ENCODE measurements around the gene RAPH1. TPM values are rescaled to one million over a fixed set of nuclear protein-coding genes. Genes with fewer than 3 reads are reported as not detected.
A peak's percentile ranks its signal among the peaks of the same experiment; 100 is the strongest.

Gene RAPH1
- total RNA-seq, 1 experiment from 2014 or later = 1.9 TPM

DNA sequence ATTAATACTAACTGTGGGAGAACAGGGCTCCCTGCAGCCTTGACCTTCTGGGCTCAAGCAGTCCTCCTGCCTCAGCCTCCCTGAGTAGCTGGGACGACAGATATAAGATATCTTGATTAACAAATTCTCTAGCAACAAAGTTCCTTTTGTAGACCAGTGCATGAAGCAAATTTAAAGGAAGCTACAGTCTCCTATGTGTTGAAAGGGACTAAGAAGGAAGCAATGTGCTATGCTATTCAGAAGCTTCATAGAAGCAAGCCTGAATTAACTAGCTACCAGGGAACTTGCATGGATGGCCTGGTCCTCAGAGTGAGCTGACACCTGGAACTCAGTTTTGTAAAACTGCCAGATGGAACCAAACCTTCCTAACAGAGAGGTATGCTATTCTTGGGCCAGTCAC is 33.2 kb downstream of the RAPH1 start:
- no peak for DNase-seq (ENCODE audit: low read depth)
- in situ Hi-C loops (cut with HindIII; ENCODE audit: low pct_unique_long_range_greater_than_20kb, low sequenced_read_pairs) = no loop called here

DNA sequence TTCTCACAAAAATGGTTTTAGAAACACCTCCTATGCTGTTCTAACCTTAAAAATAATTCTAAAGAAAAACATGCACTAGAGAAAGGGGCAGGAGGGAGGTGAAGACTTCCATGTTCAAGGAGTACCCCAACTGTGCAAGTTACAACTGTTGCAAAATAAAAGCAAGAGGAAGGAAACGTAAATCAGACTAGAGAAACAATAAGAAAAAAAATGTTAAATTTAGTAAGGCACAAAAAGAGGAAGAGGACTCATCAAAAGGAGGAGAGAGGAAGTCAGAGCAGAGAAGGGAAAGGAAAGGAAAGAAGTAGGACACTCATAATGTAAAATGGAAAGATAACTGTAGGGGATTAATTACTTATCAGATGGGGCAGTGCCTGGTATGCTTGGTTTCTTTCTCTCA is 34.1 kb downstream of the RAPH1 start:
- in situ Hi-C loops (cut with HindIII; ENCODE audit: low pct_unique_long_range_greater_than_20kb, low sequenced_read_pairs) = no loop called here
- DNase-seq (ENCODE audit: low read depth) = no peak

- in situ Hi-C loops (cut with HindIII; ENCODE audit: low pct_unique_long_range_greater_than_20kb, low sequenced_read_pairs) = no loop called here
- DNase-seq (ENCODE audit: low read depth) = no peak
These were observed 34.8 kb downstream of the RAPH1 start for GRCh38 chr2:203500297-203500696.

DNA sequence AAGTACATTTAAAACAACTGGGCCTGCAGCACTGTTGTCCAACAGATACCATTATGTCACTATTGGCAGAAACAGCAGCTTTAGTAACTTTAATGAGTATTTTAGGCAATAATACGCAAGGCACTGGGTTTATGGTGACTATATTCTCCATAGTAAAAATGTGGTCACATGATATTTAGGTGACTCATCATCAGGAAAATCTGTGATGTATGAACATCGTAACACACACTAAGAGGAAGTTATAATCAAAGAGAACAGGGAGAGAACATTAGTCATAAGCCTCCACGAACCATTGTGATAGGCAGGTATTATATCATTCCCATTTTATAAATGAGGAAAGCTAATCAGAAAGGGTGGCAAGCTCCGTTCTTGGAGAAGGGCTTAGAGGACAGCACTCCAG is 36.9 kb downstream of the RAPH1 start:
- DNase-seq (ENCODE audit: low read depth) = peak; percentile 69
- in situ Hi-C loops (cut with HindIII; ENCODE audit: low pct_unique_long_range_greater_than_20kb, low sequenced_read_pairs) = no loop called here

- DNase-seq (ENCODE audit: low read depth) = no peak
These were observed 42.1 kb downstream of the RAPH1 start for GRCh38 chr2:203492965-203493364.

DNA sequence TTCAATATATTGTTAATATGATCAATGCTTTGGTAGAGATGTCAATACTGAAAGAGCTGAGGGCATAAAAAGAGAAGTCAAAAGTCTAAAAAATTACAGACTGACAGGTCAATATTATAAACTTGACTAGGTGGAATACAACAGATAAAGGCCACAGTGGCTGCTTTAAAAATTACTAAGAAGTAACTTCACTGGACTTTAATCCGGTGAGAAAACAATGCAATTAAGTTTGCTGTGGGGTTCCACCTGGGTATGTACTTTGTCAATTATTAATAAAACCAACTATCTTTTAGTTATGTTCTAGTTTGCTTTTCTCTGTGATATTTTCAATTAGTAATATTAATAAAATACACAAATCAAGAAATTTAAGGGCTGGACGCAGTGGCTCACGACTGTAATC is 44.7 kb downstream of the RAPH1 start:
- no peak for DNase-seq (ENCODE audit: low read depth)
- in situ Hi-C loops (cut with HindIII; ENCODE audit: low pct_unique_long_range_greater_than_20kb, low sequenced_read_pairs) = no loop called here

More at GRCh38 chr2:203492965-203493364, 42.1 kb downstream of the RAPH1 start:
- in situ Hi-C loops (cut with HindIII; ENCODE audit: low pct_unique_long_range_greater_than_20kb, low sequenced_read_pairs) = no loop called here

GRCh38 chr2:203489531-203489930 is 45.6 kb downstream of the RAPH1 start:
- in situ Hi-C loops (cut with HindIII; ENCODE audit: low pct_unique_long_range_greater_than_20kb, low sequenced_read_pairs) = no loop called here
- no peak for DNase-seq (ENCODE audit: low read depth)

DNA sequence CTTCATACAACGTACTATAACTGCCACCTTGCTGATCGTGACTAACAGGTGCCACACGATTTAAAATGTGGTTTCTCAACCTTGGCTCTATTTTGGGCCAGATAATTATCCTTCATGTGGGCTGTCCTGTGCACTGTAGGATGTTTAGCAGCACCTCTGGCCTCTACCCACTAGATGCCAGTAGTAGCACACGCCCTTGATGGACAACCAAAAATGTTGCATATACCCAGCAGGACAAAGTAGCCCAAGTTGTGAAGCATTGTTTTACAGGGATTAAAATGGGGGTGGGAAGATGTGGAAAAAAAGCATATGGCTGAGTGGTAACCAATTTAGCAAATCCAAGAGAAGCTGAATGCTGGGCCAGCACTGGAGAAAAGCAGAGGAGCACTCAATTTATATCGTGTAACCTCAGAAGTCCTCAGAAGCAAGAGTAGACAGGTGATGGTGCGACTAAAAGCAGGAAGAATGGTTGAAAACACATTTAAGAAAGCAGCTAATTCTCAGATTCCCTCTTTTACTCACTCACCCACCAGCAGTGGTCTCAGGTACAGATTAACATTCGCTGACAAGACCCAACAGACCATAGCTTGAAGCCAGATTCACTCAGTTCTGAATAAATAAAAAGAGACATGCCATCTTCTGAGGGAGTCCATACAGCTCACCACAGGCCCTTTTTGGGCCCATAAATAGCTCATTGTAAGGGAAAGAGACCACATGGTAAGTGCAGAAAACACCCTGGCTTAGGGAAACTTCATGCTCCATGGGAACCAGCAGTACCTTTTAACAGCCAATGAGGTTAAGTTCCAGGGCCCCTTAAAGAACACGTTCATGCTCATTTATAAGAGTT is 50.6 kb downstream of the RAPH1 start:
- peak; percentile 18 for DNase-seq (ENCODE audit: low read depth)
- in situ Hi-C loops (cut with HindIII; ENCODE audit: low pct_unique_long_range_greater_than_20kb, low sequenced_read_pairs) = no loop called here

GRCh38 chr2:203480623-203481022 is 54.5 kb downstream of the RAPH1 start:
- no peak for DNase-seq (ENCODE audit: low read depth)
- in situ Hi-C loops (cut with HindIII; ENCODE audit: low pct_unique_long_range_greater_than_20kb, low sequenced_read_pairs) = no loop called here

GRCh38 chr2:203476881-203477280 is 58.2 kb downstream of the RAPH1 start:
- in situ Hi-C loops (cut with HindIII; ENCODE audit: low pct_unique_long_range_greater_than_20kb, low sequenced_read_pairs) = no loop called here
- DNase-seq (ENCODE audit: low read depth) = no peak

DNA sequence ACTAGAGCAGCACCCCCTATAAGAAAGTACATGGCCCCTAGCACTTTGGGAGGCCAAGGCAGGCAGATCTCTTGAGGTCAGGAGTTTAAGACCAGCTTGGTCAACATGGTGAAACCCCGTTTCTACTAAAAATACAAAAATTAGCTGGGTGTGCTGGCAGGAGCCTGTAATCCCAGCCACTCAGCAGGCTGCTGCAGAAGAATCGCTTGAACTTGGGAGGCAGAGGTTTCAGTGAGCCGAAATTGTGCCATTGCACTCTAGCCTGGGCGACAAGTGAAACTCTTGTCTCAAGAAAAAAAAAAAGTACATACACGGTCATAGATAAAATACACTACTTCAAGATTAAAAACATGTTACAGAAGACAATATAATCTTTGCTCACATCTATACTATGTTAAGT is 63.8 kb downstream of the RAPH1 start:
- in situ Hi-C loops (cut with HindIII; ENCODE audit: low pct_unique_long_range_greater_than_20kb, low sequenced_read_pairs) = no loop called here
- DNase-seq (ENCODE audit: low read depth) = no peak

DNA sequence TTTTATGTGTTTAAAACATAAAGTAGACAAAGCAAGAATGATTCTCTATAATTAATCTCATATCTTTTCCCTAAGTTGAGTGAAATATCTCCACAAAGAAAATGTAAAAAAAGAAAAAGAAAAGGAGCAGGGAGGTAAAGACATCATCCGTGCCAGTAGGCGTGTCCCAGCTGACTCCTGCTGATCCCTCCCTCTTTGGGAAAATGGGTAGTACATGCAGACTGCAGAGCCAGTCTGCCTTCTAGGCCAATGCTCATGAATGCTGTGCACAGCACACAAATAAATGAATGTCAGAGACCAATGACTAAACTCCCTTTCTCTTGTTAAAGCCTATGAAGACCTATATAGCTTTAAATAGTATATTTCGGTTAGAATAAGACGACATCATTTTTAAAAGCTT is 64.7 kb downstream of the RAPH1 start:
- DNase-seq (ENCODE audit: low read depth) = no peak

DNA sequence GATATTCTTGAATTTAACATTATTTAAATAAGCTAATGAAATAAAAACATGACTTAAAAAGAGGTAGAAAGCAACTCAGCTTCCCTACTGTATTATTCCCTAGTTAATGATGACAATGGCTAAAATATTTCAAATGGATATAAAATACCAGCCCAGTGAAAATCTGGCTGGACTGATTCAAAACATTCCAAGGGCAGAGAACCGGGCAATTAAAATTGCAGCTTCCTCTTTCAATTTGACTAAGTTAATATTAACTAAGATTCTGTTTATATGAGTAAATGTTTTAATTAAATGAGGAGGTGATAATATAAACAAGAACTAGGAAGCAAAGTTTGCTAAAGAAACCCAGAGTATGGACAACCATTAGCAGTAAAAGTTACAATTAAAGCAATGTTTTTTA is 65.6 kb downstream of the RAPH1 start:
- in situ Hi-C loops (cut with HindIII; ENCODE audit: low pct_unique_long_range_greater_than_20kb, low sequenced_read_pairs) = no loop called here
- DNase-seq (ENCODE audit: low read depth) = no peak

More for the DNA sequence above, 64.7 kb downstream of the RAPH1 start:
- in situ Hi-C loops (cut with HindIII; ENCODE audit: low pct_unique_long_range_greater_than_20kb, low sequenced_read_pairs) = no loop called here

- no peak for DNase-seq (ENCODE audit: low read depth)
- in situ Hi-C loops (cut with HindIII; ENCODE audit: low pct_unique_long_range_greater_than_20kb, low sequenced_read_pairs) = no loop called here
These were observed 71.8 kb downstream of the RAPH1 start for GRCh38 chr2:203463266-203463678.

DNA sequence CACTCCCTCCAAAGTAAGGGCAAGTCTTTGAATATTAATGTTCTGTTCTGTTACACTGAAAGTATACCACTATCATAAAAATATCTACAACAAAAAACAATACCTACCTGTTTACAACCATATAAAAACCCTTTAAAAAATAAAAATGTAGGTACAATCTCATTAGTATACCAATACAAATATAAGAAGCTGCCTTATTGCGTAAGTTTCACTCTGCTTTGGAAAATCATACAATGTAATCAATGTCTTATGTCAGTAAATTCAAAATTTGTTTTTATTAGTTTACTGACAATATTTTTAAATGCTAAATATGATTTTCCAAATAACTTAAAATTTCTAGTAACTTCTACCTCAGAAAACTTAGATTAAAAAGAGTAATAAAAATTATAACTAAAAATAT is 72.8 kb downstream of the RAPH1 start:
- in situ Hi-C loops (cut with HindIII; ENCODE audit: low pct_unique_long_range_greater_than_20kb, low sequenced_read_pairs) = no loop called here
- no peak for DNase-seq (ENCODE audit: low read depth)

DNA sequence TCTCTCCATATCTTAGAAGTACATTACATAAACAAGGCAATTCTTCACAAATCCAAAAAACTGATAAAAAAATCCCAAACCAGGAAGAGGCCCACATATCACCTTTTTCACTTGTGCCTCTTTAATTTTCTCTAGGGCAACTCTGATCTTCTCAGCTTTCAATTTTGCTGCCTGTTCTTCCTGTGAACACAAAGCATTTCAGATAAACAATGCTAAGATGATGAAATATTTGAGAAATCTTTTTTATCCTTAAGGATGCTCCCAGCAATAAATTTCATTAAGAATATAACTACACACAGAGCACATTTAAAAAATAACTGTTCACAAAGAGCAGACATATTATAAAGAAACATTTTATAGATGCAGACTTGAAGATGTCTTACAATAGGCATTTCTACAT is 73.4 kb downstream of the RAPH1 start:
- in situ Hi-C loops (cut with HindIII; ENCODE audit: low pct_unique_long_range_greater_than_20kb, low sequenced_read_pairs) = no loop called here
- no peak for DNase-seq (ENCODE audit: low read depth)

DNA sequence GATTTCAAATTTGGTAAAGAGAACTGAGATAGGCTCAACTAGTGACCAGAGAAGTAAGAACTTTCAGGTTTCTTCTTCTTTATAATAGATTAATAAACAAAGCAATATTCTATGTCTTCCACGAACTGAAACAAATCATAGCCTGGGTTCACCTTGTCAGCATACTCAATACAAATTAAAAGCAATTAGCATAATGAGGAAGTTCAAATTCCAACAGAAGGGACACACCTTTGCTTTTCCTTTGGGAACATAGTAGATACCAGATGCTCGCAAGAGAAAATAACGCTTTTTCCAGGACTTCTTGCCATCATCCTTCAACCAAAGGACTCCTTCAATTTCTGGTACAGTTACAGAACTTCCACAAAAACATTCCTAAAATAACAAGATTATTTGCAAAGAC is 79.9 kb downstream of the RAPH1 start:
- no peak for DNase-seq (ENCODE audit: low read depth)

GRCh38 chr2:203453858-203454451 is 81.1 kb downstream of the RAPH1 start:
- peak; percentile 27 for DNase-seq (ENCODE audit: low read depth)
- in situ Hi-C loops (cut with HindIII; ENCODE audit: low pct_unique_long_range_greater_than_20kb, low sequenced_read_pairs) = no loop called here

More for the DNA sequence above, 79.9 kb downstream of the RAPH1 start:
- in situ Hi-C loops (cut with HindIII; ENCODE audit: low pct_unique_long_range_greater_than_20kb, low sequenced_read_pairs) = no loop called here

DNA sequence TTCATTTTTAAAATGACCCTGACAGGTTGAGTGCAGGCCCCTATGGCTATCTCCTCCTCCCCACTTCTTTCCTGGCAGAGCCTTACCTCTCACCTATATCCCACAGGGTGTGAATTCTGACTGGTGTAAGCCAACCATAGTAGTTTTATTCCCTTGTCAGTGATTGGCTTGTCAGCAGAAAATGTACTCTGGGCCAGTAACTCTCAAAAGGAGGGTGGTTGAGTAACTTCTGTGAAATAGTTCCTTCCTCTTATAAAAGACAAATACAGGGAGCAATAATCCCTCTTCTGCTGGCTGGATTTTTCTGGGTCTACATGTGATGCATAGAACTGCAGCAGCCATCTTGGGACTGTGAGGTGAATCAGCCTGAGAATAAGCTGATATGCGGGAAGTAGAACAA is 83.4 kb downstream of the RAPH1 start:
- DNase-seq (ENCODE audit: low read depth) = peak; percentile 5
- in situ Hi-C loops (cut with HindIII; ENCODE audit: low pct_unique_long_range_greater_than_20kb, low sequenced_read_pairs) = no loop called here

DNA sequence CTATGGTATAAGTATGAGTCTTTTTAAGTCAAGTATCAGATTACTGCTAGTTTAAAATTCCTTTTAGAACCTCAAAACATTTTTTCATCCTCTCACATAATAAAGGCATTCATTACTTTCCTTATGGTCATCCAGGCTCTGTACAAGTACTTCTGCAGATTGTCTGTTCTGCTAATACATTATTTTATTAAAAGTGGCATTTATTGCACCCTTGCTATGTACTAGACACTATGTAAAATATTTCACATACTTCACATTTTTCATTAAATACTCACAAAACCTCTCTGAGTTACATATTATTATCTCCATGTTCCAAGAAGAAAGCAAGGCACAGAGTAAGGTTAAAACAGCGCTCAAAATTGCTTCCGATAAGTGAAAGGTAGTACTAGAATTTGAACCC is 84.1 kb downstream of the RAPH1 start:
- in situ Hi-C loops (cut with HindIII; ENCODE audit: low pct_unique_long_range_greater_than_20kb, low sequenced_read_pairs) = no loop called here
- DNase-seq (ENCODE audit: low read depth) = no peak
